ENCODE measurements around the gene STMND1.

Gene STMND1

DNA sequence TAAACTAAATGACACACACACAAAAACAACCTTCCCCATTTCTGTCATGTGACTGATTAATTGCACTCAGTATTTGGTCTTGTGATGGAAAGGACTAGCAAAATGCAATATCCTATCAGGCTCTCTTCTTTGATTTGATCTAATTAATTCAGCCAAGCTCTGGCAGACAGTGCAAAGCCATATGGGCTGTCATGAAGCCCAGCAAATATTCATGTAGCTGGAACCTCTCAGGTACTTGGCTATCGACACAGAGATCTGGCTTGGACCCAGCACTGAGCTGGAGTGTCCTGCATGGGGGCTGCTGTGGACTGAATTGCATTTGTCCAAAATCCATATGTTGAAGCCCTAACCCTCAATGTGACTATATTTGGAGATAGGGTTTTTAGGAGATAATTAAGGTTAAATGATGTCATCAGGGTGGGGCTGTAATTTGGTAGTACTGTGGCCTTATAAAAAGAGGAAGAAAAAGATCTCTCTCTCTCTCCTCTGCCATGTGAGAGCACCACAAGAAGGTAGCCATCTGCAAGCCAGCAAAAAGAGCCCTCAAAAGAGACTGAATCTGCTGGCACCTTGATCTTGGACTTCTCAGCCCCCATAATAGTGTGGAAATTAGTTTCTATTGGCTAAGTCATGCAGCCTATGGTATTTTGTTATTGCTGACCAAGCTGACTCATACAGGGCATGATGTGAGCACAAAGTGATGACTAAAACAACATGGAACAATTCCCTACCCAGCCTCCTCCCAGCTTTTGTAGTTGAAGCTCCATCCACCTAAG, 77.1 kb downstream of the STMND1 start:
- POLR2A ChIA-PET, result no interaction called here
- CTCF ChIA-PET, result interaction anchor here (1.4 kb wide), 1 partner anchor 12 kb away, joined by 4 read pairs; no protein-coding TSS in a partner anchor
- DNase-seq (ENCODE audit: extremely low spot score), result no peak

DNA sequence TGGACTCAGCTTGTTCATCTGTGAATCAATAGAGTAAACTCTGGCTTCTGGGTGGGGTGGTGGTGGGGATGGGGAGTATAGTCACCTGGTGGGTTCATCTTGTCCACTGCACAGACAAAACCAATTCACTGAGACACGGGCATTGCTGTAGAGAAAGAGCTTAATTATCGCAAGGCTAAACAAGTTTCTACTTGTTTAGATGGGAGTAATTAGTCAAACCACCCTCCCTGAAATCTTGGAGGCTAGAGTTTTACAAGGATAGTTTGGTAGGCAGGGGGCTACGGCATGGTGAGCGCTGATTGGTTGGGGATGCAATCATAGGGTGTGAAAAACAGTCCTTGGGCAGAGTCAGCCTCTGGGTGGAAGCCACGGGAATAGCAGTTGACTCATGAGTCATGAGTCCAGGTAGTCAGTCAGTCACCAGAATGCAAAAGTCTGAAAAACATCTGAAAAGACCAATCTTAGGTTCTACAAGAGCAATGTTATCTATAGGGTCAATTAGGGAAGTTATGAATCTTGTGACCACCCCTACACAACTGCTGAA, 77.8 kb downstream of the STMND1 start:
- ChIA-PET CTCF (interaction anchor here (1.4 kb wide), 1 partner anchor 12 kb away, joined by 4 read pairs; no protein-coding TSS in a partner anchor), POLR2A (no interaction called here)
- no peak for DNase-seq (ENCODE audit: extremely low spot score)
- no peak for TF ChIP-seq ZNF384 (IDR thresholded peaks at IDR 0.05)
- no peak for TF ChIP-seq ELF4 (IDR thresholded peaks at IDR 0.05)
- TF ChIP-seq SP1 (IDR thresholded peaks at IDR 0.05), result no peak
- no peak for TF ChIP-seq FOXA1 (IDR thresholded peaks at IDR 0.05)

More for the DNA sequence above, 77.1 kb downstream of the STMND1 start:
- TF ChIP-seq CTBP1 (IDR thresholded peaks at IDR 0.05; ENCODE audit: borderline replicate concordance), result no peak
- TF ChIP-seq FOXA1 (IDR thresholded peaks at IDR 0.05), result no peak
- TF ChIP-seq TARDBP (IDR thresholded peaks at IDR 0.05), result no peak
- no peak for TF ChIP-seq FOXM1 (IDR thresholded peaks at IDR 0.05; ENCODE audit: borderline replicate concordance)
- TF ChIP-seq, protein P1, sequence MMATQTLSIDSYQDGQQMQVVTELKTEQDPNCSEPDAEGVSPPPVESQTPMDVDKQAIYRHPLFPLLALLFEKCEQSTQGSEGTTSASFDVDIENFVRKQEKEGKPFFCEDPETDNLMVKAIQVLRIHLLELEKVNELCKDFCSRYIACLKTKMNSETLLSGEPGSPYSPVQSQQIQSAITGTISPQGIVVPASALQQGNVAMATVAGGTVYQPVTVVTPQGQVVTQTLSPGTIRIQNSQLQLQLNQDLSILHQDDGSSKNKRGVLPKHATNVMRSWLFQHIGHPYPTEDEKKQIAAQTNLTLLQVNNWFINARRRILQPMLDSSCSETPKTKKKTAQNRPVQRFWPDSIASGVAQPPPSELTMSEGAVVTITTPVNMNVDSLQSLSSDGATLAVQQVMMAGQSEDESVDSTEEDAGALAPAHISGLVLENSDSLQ (IDR thresholded peaks at IDR 0.05), result no peak
- TF ChIP-seq ARNT (IDR thresholded peaks at IDR 0.05), result no peak

Measured in HEK293T (cell line).